ENCODE data around the gene MBD1. TPM values are rescaled to one million over a fixed set of nuclear protein-coding genes. Genes with fewer than 3 reads are reported as not detected.
"Not testable (repeated sequence)": the region's sequence is repeated elsewhere in the genome, so short reads cannot be mapped to it uniquely, and the experiment has no call there.

MBD1 gene
- polyA plus RNA-seq, 4 donors: 60.6 to 71.2 (median 64.0) TPM

GRCh38 chr18:50275503-50276036 lies 5.8 kb downstream of the MBD1 start:
- DNase-seq (ENCODE audit: low read depth in 4 of 4, low spot score in 3 of 4): no peak

GRCh38 chr18:50274941-50275340 lies 6.4 kb downstream of the MBD1 start:
- no peak for DNase-seq (ENCODE audit: low read depth in 4 of 4, low spot score in 3 of 4)

GRCh38 chr18:50274044-50274442 lies 7.3 kb downstream of the MBD1 start:
- no peak for DNase-seq (ENCODE audit: low read depth in 4 of 4, low spot score in 3 of 4)

- DNase-seq (ENCODE audit: low read depth in 4 of 4, low spot score in 3 of 4): no peak
Measured at GRCh38 chr18:50273203-50274043, 7.9 kb downstream of the MBD1 start.

GRCh38 chr18:50272568-50272967 lies 8.8 kb downstream of the MBD1 start:
- no peak for DNase-seq (ENCODE audit: low read depth in 4 of 4, low spot score in 3 of 4)

GRCh38 chr18:50268022-50268747 lies 13.1 kb downstream of the MBD1 start:
- no peak for DNase-seq (ENCODE audit: low read depth in 4 of 4, low spot score in 3 of 4)

- peak; percentile 78 to 85 (median 80) for DNase-seq (ENCODE audit: low read depth in 4 of 4, low spot score in 3 of 4)
Measured at GRCh38 chr18:50266248-50266704, 15.0 kb downstream of the MBD1 start, which contains the start of gene CFAP53. CFAP53 (minus strand) TSS chr18:50266495; CDS start chr18:50266404, 91 bp downstream.

GRCh38 chr18:50262977-50263376 lies 18.3 kb downstream of the MBD1 start:
- no peak for DNase-seq (ENCODE audit: low read depth in 4 of 4, low spot score in 3 of 4)

GRCh38 chr18:50250935-50251334 lies 30.4 kb downstream of the MBD1 start:
- no peak for DNase-seq (ENCODE audit: low read depth in 4 of 4, low spot score in 3 of 4)

GRCh38 chr18:50249576-50249975 lies 31.7 kb downstream of the MBD1 start:
- no peak for DNase-seq (ENCODE audit: low read depth in 4 of 4, low spot score in 3 of 4)

GRCh38 chr18:50247561-50247960 lies 33.8 kb downstream of the MBD1 start:
- no peak for DNase-seq (ENCODE audit: low read depth in 4 of 4, low spot score in 3 of 4)

- DNase-seq (ENCODE audit: low read depth in 4 of 4, low spot score in 3 of 4): not testable (repeated sequence)
Measured at GRCh38 chr18:50241768-50242167, 39.6 kb downstream of the MBD1 start.

GRCh38 chr18:50240080-50240563 lies 41.2 kb downstream of the MBD1 start:
- DNase-seq (ENCODE audit: low read depth in 4 of 4, low spot score in 3 of 4): no peak

- no peak for DNase-seq (ENCODE audit: low read depth in 4 of 4, low spot score in 3 of 4)
Measured at GRCh38 chr18:50232419-50232818, 48.9 kb downstream of the MBD1 start.

- no peak for DNase-seq (ENCODE audit: low read depth in 4 of 4, low spot score in 3 of 4)
Measured at GRCh38 chr18:50231621-50232020, 49.7 kb downstream of the MBD1 start.

- not testable (repeated sequence) for DNase-seq (ENCODE audit: low read depth in 4 of 4, low spot score in 3 of 4)
Measured at GRCh38 chr18:50220249-50220648, 61.1 kb downstream of the MBD1 start.

Other genes starting within 250 kb of the MBD1 start
- 10 to 100 TPM; 25.8 to 33.4 (median 27.5) TPM for gene MYO5B, start 86.4 kb downstream of the MBD1 start, polyA plus RNA-seq (ENCODE audit: insufficient read length in 4 of 4)
- gene CFAP53, start 15.0 kb downstream of the MBD1 start, polyA plus RNA-seq (ENCODE audit: insufficient read length in 4 of 4): 1 to 10 TPM; 2.5 to 3.9 (median 3.5) TPM
- 10 to 100 TPM; 61.9 to 81.4 (median 72.1) TPM for gene CXXC1, start 6.2 kb upstream of the MBD1 start, polyA plus RNA-seq (ENCODE audit: insufficient read length in 4 of 4)
- gene SKA1, start 93.5 kb upstream of the MBD1 start, polyA plus RNA-seq (ENCODE audit: insufficient read length in 4 of 4): 1 to 10 TPM; 6.1 to 8.3 (median 7.7) TPM

Data from right renal pelvis (tissue), 4 donors.